ENCODE results near the gene LGALSL. TPM values are rescaled to one million over a fixed set of nuclear protein-coding genes. Genes with fewer than 3 reads are reported as not detected.

LGALSL gene
- total RNA-seq, 1 experiment from 2014 or later: 14.2 TPM

- ATAC-seq (no peak), DNase-seq (ENCODE audit: low read depth, low spot score) (no peak)
- H3K9me2 ChIP-seq (ENCODE audit: insufficient read depth): no peaks in the 10 kb centered on the region
- BruUV-seq (replicated peaks): no TSS peak
- H3K27me3 ChIP-seq (ENCODE audit: insufficient read depth, low read length): no peaks in the 10 kb centered on the region
- RAD21 ChIA-PET (ENCODE audit: low non-redundant PET in 1 of 2, low total read pairs in 2 of 2, uncharacterized antibody in 2 of 2, unreplicated experiment in 2 of 2): no interaction called here
- no peaks in the 10 kb centered on the region for H4K20me1 ChIP-seq (ENCODE audit: insufficient read depth)
- no peak overlapping the region for H3K4me2 ChIP-seq (ENCODE audit: low read length)
- H3K36me3 ChIP-seq (ENCODE audit: control insufficient read depth in 1 of 2, insufficient read depth in 2 of 2, low read length in 2 of 2): no peaks in the 10 kb centered on the region
- CTCF ChIA-PET: no interaction called here
- no peaks in the 10 kb centered on the region for H3K9me3 ChIP-seq (ENCODE audit: control insufficient read depth in 1 of 2, insufficient read depth in 1 of 2, low read depth in 1 of 2, low read length in 2 of 2)
- H3K4me3 ChIP-seq (replicated peaks in 1 of 2; ENCODE audit: low read depth in 1 of 2, low read length in 2 of 2): no peak overlapping the region
- H2AFZ ChIP-seq (ENCODE audit: low read depth, low read length, poor library complexity, severe bottlenecking): no peak overlapping the region
- intact Hi-C loops (cut with micrococcal nuclease): no loop called here
- H3K4me1 ChIP-seq (ENCODE audit: control insufficient read depth in 1 of 2, insufficient read depth in 2 of 2, low read length in 2 of 2): peaks cover 2 to 3% of the 10 kb centered on the region in 2 experiments
- H3K9ac ChIP-seq (ENCODE audit: low read length): no peak overlapping the region
- H3K27ac ChIP-seq (ENCODE audit: low read depth, low read length): no peak overlapping the region
- POLR2A ChIA-PET: no interaction called here
- H3K79me2 ChIP-seq (ENCODE audit: insufficient read depth, low read length): no peaks in the 10 kb centered on the region
- TF ChIP-seq ZNF274 (IDR thresholded peaks at IDR 0.05; ENCODE audit: low read depth, low read length) (no peak), MAX (IDR thresholded peaks at IDR 0.05) (no peak), ZFX (IDR thresholded peaks at IDR 0.05) (no peak), FOSL1 (IDR thresholded peaks at IDR 0.05; ENCODE audit: low read depth) (no peak), YY1 (IDR thresholded peaks at IDR 0.05; ENCODE audit: extremely low read depth, insufficient replicate concordance, low read depth, low read length) (no peak), JUND (IDR thresholded peaks at IDR 0.05) (no peak), EGR1 (IDR thresholded peaks at IDR 0.05; ENCODE audit: low read depth) (no peak), SIN3A (IDR thresholded peaks at IDR 0.05; ENCODE audit: low read depth) (no peak), CEBPB (IDR thresholded peaks at IDR 0.05; ENCODE audit: low read depth) (no peak), ATF3 (IDR thresholded peaks at IDR 0.05) (no peak)
Observed at GRCh38 chr2:64447317-64448040, 6.5 kb upstream of the LGALSL start.

- Histone ChIP-seq H2AFZ (ENCODE audit: low read depth, low read length, poor library complexity, severe bottlenecking) (no peak overlapping the region), H3K4me3 (replicated peaks in 1 of 2; ENCODE audit: low read depth in 1 of 2, low read length in 2 of 2) (no peak overlapping the region), H3K36me3 (ENCODE audit: control insufficient read depth in 1 of 2, insufficient read depth in 2 of 2, low read length in 2 of 2) (no peaks in the 10 kb centered on the region), H4K20me1 (ENCODE audit: insufficient read depth) (no peaks in the 10 kb centered on the region), H3K9ac (ENCODE audit: low read length) (no peak overlapping the region), H3K4me2 (ENCODE audit: low read length) (no peak overlapping the region), H3K9me3 (ENCODE audit: control insufficient read depth in 1 of 2, insufficient read depth in 1 of 2, low read depth in 1 of 2, low read length in 2 of 2) (no peaks in the 10 kb centered on the region), H3K4me1 (ENCODE audit: control insufficient read depth in 1 of 2, insufficient read depth in 2 of 2, low read length in 2 of 2) (peaks cover 5 to 9% of the 10 kb centered on the region in 2 experiments), H3K27ac (ENCODE audit: low read depth, low read length) (no peak overlapping the region), H3K79me2 (ENCODE audit: insufficient read depth, low read length) (no peaks in the 10 kb centered on the region), H3K9me2 (ENCODE audit: insufficient read depth) (no peaks in the 10 kb centered on the region), H3K27me3 (ENCODE audit: insufficient read depth, low read length) (no peaks in the 10 kb centered on the region)
- BruUV-seq (replicated peaks): no TSS peak
- TF ChIP-seq YY1 (IDR thresholded peaks at IDR 0.05; ENCODE audit: extremely low read depth, insufficient replicate concordance, low read depth, low read length) (no peak), EGR1 (IDR thresholded peaks at IDR 0.05; ENCODE audit: low read depth) (no peak), CBX3 (IDR thresholded peaks at IDR 0.05; ENCODE audit: low read depth) (no peak), ZFX (IDR thresholded peaks at IDR 0.05) (no peak), ZBTB33 (IDR thresholded peaks at IDR 0.05; ENCODE audit: extremely low read depth, insufficient replicate concordance, low read length) (no peak), EZH2phosphoT487 (IDR thresholded peaks at IDR 0.05; ENCODE audit: borderline replicate concordance) (no peak), POLR2AphosphoS5 (IDR thresholded peaks at IDR 0.05; ENCODE audit: low read depth, low read length) (no peak)
- ChIA-PET RAD21 (ENCODE audit: low non-redundant PET in 1 of 2, low total read pairs in 2 of 2, uncharacterized antibody in 2 of 2, unreplicated experiment in 2 of 2) (no interaction called here), CTCF (no interaction called here), POLR2A (no interaction called here)
- intact Hi-C loops (cut with micrococcal nuclease): no loop called here
- ATAC-seq (no peak), DNase-seq (ENCODE audit: low read depth, low spot score) (no peak)
Observed at GRCh38 chr2:64448041-64448426, 5.9 kb upstream of the LGALSL start.

Measured in HCT116 (cell line).